SU-DHL-6 (cell line): ENCODE results near the gene RPL28.

Experiments
- CTCF ChIP-seq: fragments of 200-600 bp; sonication (generic); IDR thresholded peaks from one replicate; pipeline ENCODE4 v1.5.1; 2017; ENCODE audit warnings: antibody characterized with exemption, mild to moderate bottlenecking, low read length, moderate library complexity; ENCODE audit not compliant: insufficient read depth, poor library complexity, severe bottlenecking
- EZH2phosphoT487 ChIP-seq: fragments of 200-600 bp; sonication (generic), shearing (Covaris generic); conservative IDR thresholded peaks from 2 replicates; pipeline ENCODE4 v1.6.1; 2018; ENCODE audit warnings: mild to moderate bottlenecking, antibody characterized with exemption, low read length, moderate library complexity, mixed read lengths

- TF ChIP-seq EZH2phosphoT487: no peak
- no peak for TF ChIP-seq CTCF
Observed at GRCh38 chr19:55387736-55388497, 2.2 kb downstream of the RPL28 start.
